Uterus (tissue), 2 donors: ENCODE results near the gene COL6A3.

Source experiments
- POLR2A ChIP-seq, 2 donors: fragments of 450-650 bp; IDR thresholded peaks; one replicate each; pipeline ENCODE4 v1.6.1; 2016; ENCODE audit warnings: antibody characterized with exemption in 2 of 2, mild to moderate bottlenecking in 1 of 2, moderate library complexity in 1 of 2
- TF ChIP-seq, protein P1 (sequence below), 4 experiments: fragments of 200-600 bp in 2 of 4; fragments of 450-650 bp in 2 of 4; sonication (generic) in 2 of 4; IDR thresholded peaks; one replicate each; pipeline ENCODE4 v1.5.1; 2016 to 2019; ENCODE audit warnings: antibody characterized with exemption in 4 of 4, mild to moderate bottlenecking in 2 of 4, moderate library complexity in 1 of 4

DNA sequence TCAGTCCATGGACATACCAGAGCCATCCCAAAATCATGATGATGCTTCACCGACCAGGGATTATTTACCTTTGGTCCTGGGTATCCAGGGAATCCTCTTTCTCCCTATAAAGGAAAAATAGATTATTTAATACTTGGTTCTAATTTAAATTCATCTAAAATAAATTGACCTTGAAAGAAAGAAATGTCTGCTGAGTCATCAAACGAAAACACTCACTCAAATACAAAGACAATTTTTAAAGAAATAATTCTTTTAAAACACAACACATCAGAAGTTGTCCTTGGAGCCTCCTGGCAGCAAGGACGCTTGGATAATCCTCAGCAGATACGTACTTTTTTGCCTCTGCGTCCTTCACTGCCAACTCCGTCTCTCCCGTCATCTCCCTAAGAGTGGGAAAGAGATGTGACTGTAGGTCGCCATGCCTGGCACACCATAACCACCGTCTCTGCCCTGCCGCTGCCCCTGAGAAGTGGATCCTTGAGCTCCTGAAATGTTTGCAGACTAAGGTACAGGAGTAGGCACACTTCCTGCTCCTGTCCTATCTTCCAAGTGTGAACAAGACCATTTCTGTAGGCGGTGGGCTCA lies 65.6 kb downstream of the COL6A3 start:
- TF ChIP-seq, protein P1, sequence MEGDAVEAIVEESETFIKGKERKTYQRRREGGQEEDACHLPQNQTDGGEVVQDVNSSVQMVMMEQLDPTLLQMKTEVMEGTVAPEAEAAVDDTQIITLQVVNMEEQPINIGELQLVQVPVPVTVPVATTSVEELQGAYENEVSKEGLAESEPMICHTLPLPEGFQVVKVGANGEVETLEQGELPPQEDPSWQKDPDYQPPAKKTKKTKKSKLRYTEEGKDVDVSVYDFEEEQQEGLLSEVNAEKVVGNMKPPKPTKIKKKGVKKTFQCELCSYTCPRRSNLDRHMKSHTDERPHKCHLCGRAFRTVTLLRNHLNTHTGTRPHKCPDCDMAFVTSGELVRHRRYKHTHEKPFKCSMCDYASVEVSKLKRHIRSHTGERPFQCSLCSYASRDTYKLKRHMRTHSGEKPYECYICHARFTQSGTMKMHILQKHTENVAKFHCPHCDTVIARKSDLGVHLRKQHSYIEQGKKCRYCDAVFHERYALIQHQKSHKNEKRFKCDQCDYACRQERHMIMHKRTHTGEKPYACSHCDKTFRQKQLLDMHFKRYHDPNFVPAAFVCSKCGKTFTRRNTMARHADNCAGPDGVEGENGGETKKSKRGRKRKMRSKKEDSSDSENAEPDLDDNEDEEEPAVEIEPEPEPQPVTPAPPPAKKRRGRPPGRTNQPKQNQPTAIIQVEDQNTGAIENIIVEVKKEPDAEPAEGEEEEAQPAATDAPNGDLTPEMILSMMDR (IDR thresholded peaks at IDR 0.05): no peak
- TF ChIP-seq POLR2A (IDR thresholded peaks at IDR 0.05): no peak
